Measurements from ENCODE around the gene TRMT10C.

Gene TRMT10C

DNA sequence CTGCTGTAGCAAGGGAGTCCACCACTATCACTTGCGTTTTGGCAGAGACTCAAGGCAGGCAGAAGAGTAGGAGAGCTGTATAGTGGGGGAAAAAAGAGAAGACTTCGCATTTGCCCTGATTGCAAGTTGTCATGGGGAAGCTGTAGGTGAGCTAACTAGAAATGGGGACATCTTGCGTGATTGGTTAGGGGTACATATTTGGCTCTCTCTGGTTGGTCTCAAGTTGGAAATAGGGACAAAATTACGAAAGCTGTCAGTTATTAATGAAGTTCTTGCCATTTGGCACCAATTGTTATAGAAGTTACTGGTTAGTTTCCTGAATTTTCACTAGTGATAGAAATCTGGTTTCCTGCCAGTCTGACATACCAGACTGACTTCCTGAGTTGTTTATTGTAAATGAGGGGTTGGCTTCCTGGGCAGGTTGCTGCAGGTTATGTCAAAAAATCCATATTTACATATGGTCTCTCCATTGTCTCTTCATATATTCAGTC is 40.4 kb upstream of the TRMT10C start:
- TF ChIP-seq, protein P1, sequence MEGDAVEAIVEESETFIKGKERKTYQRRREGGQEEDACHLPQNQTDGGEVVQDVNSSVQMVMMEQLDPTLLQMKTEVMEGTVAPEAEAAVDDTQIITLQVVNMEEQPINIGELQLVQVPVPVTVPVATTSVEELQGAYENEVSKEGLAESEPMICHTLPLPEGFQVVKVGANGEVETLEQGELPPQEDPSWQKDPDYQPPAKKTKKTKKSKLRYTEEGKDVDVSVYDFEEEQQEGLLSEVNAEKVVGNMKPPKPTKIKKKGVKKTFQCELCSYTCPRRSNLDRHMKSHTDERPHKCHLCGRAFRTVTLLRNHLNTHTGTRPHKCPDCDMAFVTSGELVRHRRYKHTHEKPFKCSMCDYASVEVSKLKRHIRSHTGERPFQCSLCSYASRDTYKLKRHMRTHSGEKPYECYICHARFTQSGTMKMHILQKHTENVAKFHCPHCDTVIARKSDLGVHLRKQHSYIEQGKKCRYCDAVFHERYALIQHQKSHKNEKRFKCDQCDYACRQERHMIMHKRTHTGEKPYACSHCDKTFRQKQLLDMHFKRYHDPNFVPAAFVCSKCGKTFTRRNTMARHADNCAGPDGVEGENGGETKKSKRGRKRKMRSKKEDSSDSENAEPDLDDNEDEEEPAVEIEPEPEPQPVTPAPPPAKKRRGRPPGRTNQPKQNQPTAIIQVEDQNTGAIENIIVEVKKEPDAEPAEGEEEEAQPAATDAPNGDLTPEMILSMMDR (IDR thresholded peaks at IDR 0.05; ENCODE audit: low read depth, low read length, missing control alignments) = no peak
- in situ Hi-C loops (cut with HindIII; ENCODE audit: low sequenced_read_pairs) = no loop called here
- DNase-seq (ENCODE audit: low read depth) = no peak
- H3K4me3 ChIP-seq (ENCODE audit: low read depth, low read length) = no peak overlapping the region

DNA sequence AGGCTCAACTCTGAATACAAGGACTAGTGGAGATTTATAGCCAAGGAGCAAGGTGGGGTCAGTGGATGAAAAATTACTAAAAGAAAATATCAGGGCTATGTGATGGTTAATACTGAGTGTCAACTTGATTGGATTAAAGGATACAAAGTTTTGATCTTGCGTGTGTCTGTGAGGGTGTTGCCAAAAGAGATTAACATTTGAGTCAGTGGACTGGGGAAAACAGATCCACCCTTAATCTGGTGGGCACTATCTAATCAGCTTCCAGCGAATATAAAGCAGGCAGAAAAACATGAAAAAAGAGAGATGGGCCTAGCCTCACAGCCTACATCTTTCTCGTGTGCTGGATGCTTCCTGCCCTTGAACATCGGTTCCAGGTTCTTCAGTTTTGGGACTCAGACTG is 34.2 kb upstream of the TRMT10C start:
- no peak for DNase-seq (ENCODE audit: low read depth)
- in situ Hi-C loops (cut with HindIII; ENCODE audit: low sequenced_read_pairs) = no loop called here
- TF ChIP-seq, protein P1 (IDR thresholded peaks at IDR 0.05; ENCODE audit: low read depth, low read length, missing control alignments) = no peak
- no peak overlapping the region for H3K4me3 ChIP-seq (ENCODE audit: low read depth, low read length)

- no peak overlapping the region for H3K4me3 ChIP-seq (ENCODE audit: low read depth, low read length)
- TF ChIP-seq, protein P1 (IDR thresholded peaks at IDR 0.05; ENCODE audit: low read depth, low read length, missing control alignments) = no peak
- no peak for DNase-seq (ENCODE audit: low read depth)
- in situ Hi-C loops (cut with HindIII; ENCODE audit: low sequenced_read_pairs) = no loop called here
Observed at GRCh38 chr3:101527906-101528305, 33.8 kb upstream of the TRMT10C start.

GRCh38 chr3:101529816-101530685 is 31.6 kb upstream of the TRMT10C start:
- in situ Hi-C loops (cut with HindIII; ENCODE audit: low sequenced_read_pairs) = no loop called here
- TF ChIP-seq, protein P1 (IDR thresholded peaks at IDR 0.05; ENCODE audit: low read depth, low read length, missing control alignments) = no peak
- no peak overlapping the region for H3K4me3 ChIP-seq (ENCODE audit: low read depth, low read length)

GRCh38 chr3:101530686-101531047 is 31.0 kb upstream of the TRMT10C start:
- in situ Hi-C loops (cut with HindIII; ENCODE audit: low sequenced_read_pairs) = no loop called here
- DNase-seq (ENCODE audit: low read depth) = no peak
- TF ChIP-seq, protein P1 (IDR thresholded peaks at IDR 0.05; ENCODE audit: low read depth, low read length, missing control alignments) = no peak
- H3K4me3 ChIP-seq (ENCODE audit: low read depth, low read length) = no peak overlapping the region

More at GRCh38 chr3:101529816-101530685, 31.6 kb upstream of the TRMT10C start:
- DNase-seq (ENCODE audit: low read depth) = no peak

GRCh38 chr3:101531473-101532086 is 30.1 kb upstream of the TRMT10C start:
- no peak overlapping the region for H3K4me3 ChIP-seq (ENCODE audit: low read depth, low read length)
- no peak for DNase-seq (ENCODE audit: low read depth)
- in situ Hi-C loops (cut with HindIII; ENCODE audit: low sequenced_read_pairs) = no loop called here
- TF ChIP-seq, protein P1 (IDR thresholded peaks at IDR 0.05; ENCODE audit: low read depth, low read length, missing control alignments) = no peak

All from astrocyte of the cerebellum (primary cell).